ENCODE measurements around the gene MTARC2.

Gene MTARC2

DNA sequence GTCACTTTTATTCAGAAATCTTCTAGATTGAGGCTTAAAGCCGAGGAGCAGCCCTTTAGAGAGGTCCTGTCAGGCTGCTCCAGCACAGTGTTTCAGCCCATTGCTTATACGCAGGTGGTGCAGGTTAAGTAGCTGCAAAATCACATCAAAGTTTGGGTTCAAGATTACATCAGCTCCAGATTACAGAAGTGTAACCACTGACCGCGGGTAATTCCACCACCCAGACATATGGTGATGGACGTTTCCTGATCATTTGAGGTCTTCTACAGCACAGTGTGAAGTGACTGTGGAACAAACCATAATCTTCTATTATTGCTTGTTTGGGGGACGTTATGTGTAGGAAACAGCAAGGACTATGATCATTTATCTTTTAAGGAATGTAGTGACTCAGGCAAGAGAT is 46.1 kb upstream of the MTARC2 start:
- no peaks in the 10 kb centered on the region for H3K36me3 ChIP-seq (ENCODE audit: low read length)
- no peaks in the 10 kb centered on the region for H4K20me1 ChIP-seq (ENCODE audit: low read depth, low read length)
- no peak overlapping the region for H3K4me3 ChIP-seq (ENCODE audit: insufficient read depth, low read length, poor library complexity, severe bottlenecking)
- H3K9me3 ChIP-seq (ENCODE audit: insufficient read depth, low read length), result no peaks in the 10 kb centered on the region
- TF ChIP-seq, protein P1, sequence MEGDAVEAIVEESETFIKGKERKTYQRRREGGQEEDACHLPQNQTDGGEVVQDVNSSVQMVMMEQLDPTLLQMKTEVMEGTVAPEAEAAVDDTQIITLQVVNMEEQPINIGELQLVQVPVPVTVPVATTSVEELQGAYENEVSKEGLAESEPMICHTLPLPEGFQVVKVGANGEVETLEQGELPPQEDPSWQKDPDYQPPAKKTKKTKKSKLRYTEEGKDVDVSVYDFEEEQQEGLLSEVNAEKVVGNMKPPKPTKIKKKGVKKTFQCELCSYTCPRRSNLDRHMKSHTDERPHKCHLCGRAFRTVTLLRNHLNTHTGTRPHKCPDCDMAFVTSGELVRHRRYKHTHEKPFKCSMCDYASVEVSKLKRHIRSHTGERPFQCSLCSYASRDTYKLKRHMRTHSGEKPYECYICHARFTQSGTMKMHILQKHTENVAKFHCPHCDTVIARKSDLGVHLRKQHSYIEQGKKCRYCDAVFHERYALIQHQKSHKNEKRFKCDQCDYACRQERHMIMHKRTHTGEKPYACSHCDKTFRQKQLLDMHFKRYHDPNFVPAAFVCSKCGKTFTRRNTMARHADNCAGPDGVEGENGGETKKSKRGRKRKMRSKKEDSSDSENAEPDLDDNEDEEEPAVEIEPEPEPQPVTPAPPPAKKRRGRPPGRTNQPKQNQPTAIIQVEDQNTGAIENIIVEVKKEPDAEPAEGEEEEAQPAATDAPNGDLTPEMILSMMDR (IDR thresholded peaks at IDR 0.05; ENCODE audit: insufficient read depth, low read length, poor library complexity, severe bottlenecking), result no peak
- TF ChIP-seq EZH2phosphoT487 (conservative IDR thresholded peaks at IDR 0.05; ENCODE audit: low read length), result no peak
- H3K27ac ChIP-seq (ENCODE audit: low read depth, low read length), result no peak overlapping the region
- no peak overlapping the region for H3K9ac ChIP-seq (ENCODE audit: low read length)
- no peak overlapping the region for H2AFZ ChIP-seq (ENCODE audit: low read depth, low read length, severe bottlenecking)
- no peaks in the 10 kb centered on the region for H3K79me2 ChIP-seq (ENCODE audit: insufficient read depth, low read length)
- no peaks in the 10 kb centered on the region for H3F3A ChIP-seq (ENCODE audit: insufficient read depth)
- no peak overlapping the region for H3K4me2 ChIP-seq (ENCODE audit: low read depth, low read length, poor library complexity, severe bottlenecking)
- H3K27me3 ChIP-seq (ENCODE audit: low read length), result no peaks in the 10 kb centered on the region
- no peaks in the 10 kb centered on the region for H3K9me2 ChIP-seq (replicated peaks; ENCODE audit: insufficient read depth, low read length)

DNA sequence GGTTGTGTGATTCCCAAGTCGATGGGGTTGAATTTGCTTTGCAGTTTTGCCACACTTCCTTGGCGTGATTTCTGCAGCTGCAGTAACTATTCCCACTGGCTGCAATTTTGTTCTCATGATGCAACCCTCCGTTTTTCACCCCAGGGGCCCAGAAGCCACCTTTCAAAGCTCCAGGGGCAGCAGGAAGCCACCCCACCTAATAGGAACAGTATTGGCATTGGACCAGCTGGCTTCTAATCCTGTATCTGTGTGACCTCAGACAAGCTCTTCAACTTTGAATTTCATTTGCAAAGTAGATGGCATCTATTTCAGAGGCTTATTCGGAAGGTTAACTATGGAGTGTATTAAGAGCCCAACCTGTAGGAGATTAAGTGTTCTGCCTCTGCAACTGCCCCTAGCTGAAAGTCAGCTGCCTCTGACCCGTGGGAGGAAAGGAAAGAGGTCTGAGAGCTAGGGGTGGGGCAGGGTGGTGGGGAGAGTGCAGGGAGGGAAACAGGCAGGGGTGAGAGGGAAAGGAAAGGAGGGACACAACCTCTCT is 45.3 kb upstream of the MTARC2 start:
- H3K9ac ChIP-seq (ENCODE audit: low read length), result no peak overlapping the region
- no peak for TF ChIP-seq EZH2phosphoT487 (conservative IDR thresholded peaks at IDR 0.05; ENCODE audit: low read length)
- TF ChIP-seq, protein P1 (IDR thresholded peaks at IDR 0.05; ENCODE audit: insufficient read depth, low read length, poor library complexity, severe bottlenecking), result no peak

DNA sequence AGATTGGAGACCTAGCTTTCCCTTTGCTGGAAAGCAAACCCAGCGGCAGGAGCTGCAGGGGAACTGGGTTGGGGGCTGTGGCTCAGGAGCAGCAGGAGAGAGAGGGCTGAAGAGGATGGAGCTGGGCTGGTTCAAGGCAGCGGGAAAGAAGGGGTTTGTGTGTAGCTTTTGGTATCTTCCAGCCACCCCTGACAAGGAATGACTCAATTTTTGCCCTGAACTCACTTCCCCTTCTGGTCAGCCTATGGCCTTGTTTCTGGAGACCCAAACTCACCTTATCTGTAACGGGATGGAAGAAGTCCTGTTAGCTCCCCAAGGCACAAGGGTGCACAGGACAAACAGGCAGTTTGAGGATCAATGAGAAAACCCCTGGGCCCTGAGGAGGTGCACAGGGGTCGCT is 44.8 kb upstream of the MTARC2 start:
- Histone ChIP-seq H3K4me3 (ENCODE audit: insufficient read depth, low read length, poor library complexity, severe bottlenecking) (no peak overlapping the region), H2AFZ (ENCODE audit: low read depth, low read length, severe bottlenecking) (no peak overlapping the region), H3F3A (ENCODE audit: insufficient read depth) (no peaks in the 10 kb centered on the region), H3K27me3 (ENCODE audit: low read length) (no peaks in the 10 kb centered on the region), H3K27ac (ENCODE audit: low read depth, low read length) (no peak overlapping the region), H3K9ac (ENCODE audit: low read length) (no peak overlapping the region), H4K20me1 (ENCODE audit: low read depth, low read length) (no peaks in the 10 kb centered on the region), H3K36me3 (ENCODE audit: low read length) (no peaks in the 10 kb centered on the region), H3K79me2 (ENCODE audit: insufficient read depth, low read length) (no peaks in the 10 kb centered on the region), H3K9me3 (ENCODE audit: insufficient read depth, low read length) (no peaks in the 10 kb centered on the region), H3K9me2 (replicated peaks; ENCODE audit: insufficient read depth, low read length) (no peaks in the 10 kb centered on the region), H3K4me2 (ENCODE audit: low read depth, low read length, poor library complexity, severe bottlenecking) (no peak overlapping the region)
- TF ChIP-seq EZH2phosphoT487 (conservative IDR thresholded peaks at IDR 0.05; ENCODE audit: low read length), result no peak
- TF ChIP-seq, protein P1 (IDR thresholded peaks at IDR 0.05; ENCODE audit: insufficient read depth, low read length, poor library complexity, severe bottlenecking), result no peak

More for the DNA sequence above, 45.3 kb upstream of the MTARC2 start:
- no peaks in the 10 kb centered on the region for H3K27me3 ChIP-seq (ENCODE audit: low read length)
- no peaks in the 10 kb centered on the region for H3K9me3 ChIP-seq (ENCODE audit: insufficient read depth, low read length)
- H3K36me3 ChIP-seq (ENCODE audit: low read length), result no peaks in the 10 kb centered on the region
- no peaks in the 10 kb centered on the region for H3K9me2 ChIP-seq (replicated peaks; ENCODE audit: insufficient read depth, low read length)
- no peaks in the 10 kb centered on the region for H3K79me2 ChIP-seq (ENCODE audit: insufficient read depth, low read length)
- no peak overlapping the region for H3K27ac ChIP-seq (ENCODE audit: low read depth, low read length)
- H3K4me2 ChIP-seq (ENCODE audit: low read depth, low read length, poor library complexity, severe bottlenecking), result no peak overlapping the region
- no peak overlapping the region for H2AFZ ChIP-seq (ENCODE audit: low read depth, low read length, severe bottlenecking)
- H3F3A ChIP-seq (ENCODE audit: insufficient read depth), result no peaks in the 10 kb centered on the region
- H4K20me1 ChIP-seq (ENCODE audit: low read depth, low read length), result no peaks in the 10 kb centered on the region
- no peak overlapping the region for H3K4me3 ChIP-seq (ENCODE audit: insufficient read depth, low read length, poor library complexity, severe bottlenecking)
